Loucy (cell line): Measurements from ENCODE around the gene CD80.

Source experiments
- H2AFZ ChIP-seq: fragments of 200-600 bp; sonication (generic); 2 replicates; pipeline ENCODE4 v1.6.0; 2016; ENCODE audit warnings: antibody characterized with exemption, mild to moderate bottlenecking, low read length, moderate library complexity
- H3F3A ChIP-seq: fragments of 200-600 bp; 2 replicates; pipeline ENCODE4 v1.6.0; 2016; ENCODE audit warnings: antibody characterized with exemption, low read depth, mild to moderate bottlenecking
- H3K27me3 ChIP-seq: fragments of 200-600 bp; sonication (generic); 2 replicates; pipeline ENCODE4 v1.6.1; 2014; ENCODE audit warnings: low read length, mild to moderate bottlenecking; ENCODE audit not compliant: insufficient read depth, poor library complexity, severe bottlenecking
- H3K36me3 ChIP-seq: fragments of 200-600 bp; sonication (generic); 2 replicates; pipeline ENCODE4 v1.6.1; 2016; ENCODE audit warnings: low read length; ENCODE audit not compliant: insufficient read depth
- H3K4me1 ChIP-seq: fragments of 200-600 bp; sonication (generic); 2 replicates; pipeline ENCODE4 v1.5.1; 2014; ENCODE audit warnings: low read length, mild to moderate bottlenecking; ENCODE audit not compliant: insufficient read depth, poor library complexity, severe bottlenecking
- H3K4me2 ChIP-seq: fragments of 200-600 bp; sonication (generic); 2 replicates; pipeline ENCODE4 v1.6.0; 2014; ENCODE audit warnings: antibody characterized with exemption, low read length, low read depth, mild to moderate bottlenecking; ENCODE audit not compliant: poor library complexity, severe bottlenecking
- H3K4me3 ChIP-seq: fragments of 200-600 bp; sonication (generic); 2 replicates; pipeline ENCODE4 v1.5.1; 2014; ENCODE audit warnings: low read length, mild to moderate bottlenecking, mixed read lengths; ENCODE audit not compliant: poor library complexity, severe bottlenecking
- H3K79me2 ChIP-seq: fragments of 200-600 bp; sonication (generic); 2 replicates; pipeline ENCODE4 v1.6.1; 2014; ENCODE audit warnings: low read length; ENCODE audit not compliant: insufficient read depth
- H3K9ac ChIP-seq: fragments of 200-600 bp; sonication (generic); 2 replicates; pipeline ENCODE4 v1.6.0; 2014; ENCODE audit warnings: mild to moderate bottlenecking, low read depth, low read length, moderate library complexity; ENCODE audit not compliant: poor library complexity, severe bottlenecking
- H3K9me2 ChIP-seq: fragments of 200-600 bp; sonication (generic); replicated peaks from 2 replicates; pipeline ENCODE4 v1.6.1; 2016; ENCODE audit warnings: low read depth, low read length, mixed read lengths
- H3K9me3 ChIP-seq: fragments of 200-600 bp; sonication (generic); 2 replicates; pipeline ENCODE4 v1.6.1; 2014; ENCODE audit warnings: mild to moderate bottlenecking, antibody characterized with exemption, low read length, low read depth; ENCODE audit not compliant: insufficient read depth
- H4K20me1 ChIP-seq: fragments of 200-600 bp; sonication (generic); 2 replicates; pipeline ENCODE4 v1.6.0; 2014; ENCODE audit warnings: antibody characterized with exemption, low read length, mild to moderate bottlenecking; ENCODE audit not compliant: insufficient read depth, poor library complexity, severe bottlenecking
- CTCF ChIP-seq: fragments of 200-600 bp; sonication (generic); conservative IDR thresholded peaks from 2 replicates; pipeline ENCODE4 v1.5.1; 2014; ENCODE audit warnings: mild to moderate bottlenecking, antibody characterized with exemption, low read length
- EZH2phosphoT487 ChIP-seq: fragments of 200-600 bp; IDR thresholded peaks from 2 replicates; pipeline ENCODE4 v1.6.1; 2018; ENCODE audit warnings: antibody characterized with exemption, mild to moderate bottlenecking, moderate library complexity, borderline replicate concordance

Gene CD80

GRCh38 chr3:119483101-119483500, 76.3 kb downstream of the CD80 start:
- H3K36me3 ChIP-seq = peaks cover 35% of the 10 kb centered on the region; the same call in 1 of the 2 replicates
- TF ChIP-seq EZH2phosphoT487 (no peak), CTCF (no peak)
- H3K9me3 ChIP-seq = no peaks in the 10 kb centered on the region
- H3K9me2 ChIP-seq = no peaks in the 10 kb centered on the region
- H3F3A ChIP-seq = no peaks in the 10 kb centered on the region
- no peak overlapping the region for H2AFZ ChIP-seq
- no peaks in the 10 kb centered on the region for H3K4me1 ChIP-seq
- no peaks in the 10 kb centered on the region for H3K79me2 ChIP-seq
- H4K20me1 ChIP-seq = no peaks in the 10 kb centered on the region
- H3K4me2 ChIP-seq = no peak overlapping the region
- H3K27me3 ChIP-seq = no peaks in the 10 kb centered on the region
- H3K4me3 ChIP-seq = no peak overlapping the region
- no peak overlapping the region for H3K9ac ChIP-seq

GRCh38 chr3:119481079-119481478, 78.3 kb downstream of the CD80 start:
- no peak for TF ChIP-seq EZH2phosphoT487
- H3K4me1 ChIP-seq = no peaks in the 10 kb centered on the region
- peaks cover 25% of the 10 kb centered on the region; the same call in 1 of the 2 replicates for H3K36me3 ChIP-seq
- no peak overlapping the region for H2AFZ ChIP-seq
- H3K4me3 ChIP-seq = no peak overlapping the region
- H3K9me3 ChIP-seq = no peaks in the 10 kb centered on the region
- no peaks in the 10 kb centered on the region for H3K9me2 ChIP-seq
- H3K4me2 ChIP-seq = no peak overlapping the region
- no peaks in the 10 kb centered on the region for H3F3A ChIP-seq
- no peak overlapping the region for H3K9ac ChIP-seq
- no peaks in the 10 kb centered on the region for H3K79me2 ChIP-seq
- no peaks in the 10 kb centered on the region for H4K20me1 ChIP-seq
- H3K27me3 ChIP-seq = no peaks in the 10 kb centered on the region
